T-helper 2 cell treated with Interferon-gamma antibody and Interleukin-4, amounts not matched to agents 100 ng/mL and 5 ng/mL, for 36 hours (primary cell): ENCODE results near the gene CKLF. TPM values are rescaled to one million over a fixed set of nuclear protein-coding genes. Genes with fewer than 3 reads are reported as not detected.
"Not testable (repeated sequence)": the region's sequence is repeated elsewhere in the genome, so short reads cannot be mapped to it uniquely, and the experiment has no call there.

Experiments used
- intact Hi-C: fragments of 100-400 bp; cut with micrococcal nuclease; formaldehyde crosslinking; loops from one replicate; pipeline ENCODE4 v1.15.1; 2023
- total RNA-seq: library from RNA; stranded (reverse); gene quantifications from 2 replicates; pipeline ENCODE4 v1.2.3, GENCODE V29; 2022

The CKLF gene
- total RNA-seq, 1 donor from 2014 or later: 140 TPM

- intact Hi-C loops: loop anchor here (1.0 kb wide), 3 partner anchors 65 to 183 kb away; no protein-coding TSS in a partner anchor
Observed at GRCh38 chr16:66588981-66589713, 36.8 kb downstream of the CKLF start.

- intact Hi-C loops: loop anchor here (1.0 kb wide), 1 partner anchor 14 kb away; the partner anchor contains the start of gene CMTM3
Observed at GRCh38 chr16:66590322-66590721, 37.9 kb downstream of the CKLF start.

- intact Hi-C loops: no loop called here
Observed at GRCh38 chr16:66591018-66591417, 38.6 kb downstream of the CKLF start.

DNA sequence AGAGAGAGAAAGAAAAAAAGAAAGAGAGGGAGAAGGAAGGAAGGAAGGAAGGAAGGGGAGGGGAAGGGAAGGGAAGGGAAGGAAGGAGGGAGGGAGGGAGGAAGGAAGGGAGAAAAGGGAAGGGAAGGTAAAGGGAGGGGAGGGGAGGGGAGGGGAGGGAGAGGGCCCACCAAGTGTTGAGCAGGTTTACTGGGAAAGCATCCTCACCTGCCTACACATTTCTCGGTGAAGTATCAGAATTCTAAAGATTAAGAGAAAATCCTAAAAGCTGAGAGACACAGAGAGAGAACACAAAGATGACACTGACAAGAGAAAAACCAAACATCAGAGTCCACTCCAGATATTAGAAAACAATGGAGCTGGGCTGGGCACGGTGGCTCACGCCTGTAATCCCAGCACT lies 39.9 kb downstream of the CKLF start:
- intact Hi-C loops: no loop called here

GRCh38 chr16:66592814-66593213 lies 40.4 kb downstream of the CKLF start:
- intact Hi-C loops: no loop called here

DNA sequence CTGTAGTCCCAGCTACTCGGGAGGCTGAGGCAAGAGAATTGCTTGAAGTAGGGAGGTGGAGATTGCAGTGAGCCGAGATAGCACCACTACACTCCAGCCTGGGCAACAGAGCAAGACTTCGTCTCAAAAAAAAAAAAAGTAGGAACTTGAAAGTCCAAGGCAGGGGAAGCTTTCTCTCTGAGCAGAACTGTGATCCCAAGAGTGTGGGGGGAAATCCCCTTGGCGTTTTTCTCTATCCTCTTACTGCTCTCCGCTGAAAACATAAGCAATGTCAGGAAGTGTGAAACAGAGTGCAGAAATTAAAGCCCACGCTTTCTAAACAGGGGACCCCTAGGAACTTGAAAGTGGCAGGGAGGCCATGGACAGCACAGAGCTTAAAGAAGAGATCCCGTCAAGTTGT lies 42.4 kb downstream of the CKLF start:
- intact Hi-C loops: no loop called here

GRCh38 chr16:66596559-66596958 lies 44.2 kb downstream of the CKLF start:
- intact Hi-C loops: not testable (repeated sequence)

GRCh38 chr16:66596986-66597848 lies 44.8 kb downstream of the CKLF start:
- intact Hi-C loops: no loop called here

DNA sequence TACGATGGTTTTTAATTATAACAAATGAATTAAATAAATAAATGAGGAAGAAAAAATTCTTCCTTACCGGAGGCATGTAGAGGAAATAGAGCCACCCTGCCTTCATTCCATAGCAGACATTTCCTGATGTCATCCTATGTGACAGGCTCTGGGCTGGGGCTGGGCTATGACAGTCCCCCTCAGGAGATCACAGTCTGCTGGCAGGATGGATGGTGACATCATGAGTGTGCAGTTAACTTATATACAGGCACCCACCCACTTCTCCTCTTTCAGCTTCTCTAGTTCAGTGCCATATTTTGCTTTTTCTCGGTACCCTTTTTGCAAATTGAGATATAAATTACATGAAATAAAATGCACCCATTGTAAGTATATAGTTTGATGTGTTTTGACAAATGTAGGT lies 45.7 kb downstream of the CKLF start:
- intact Hi-C loops: no loop called here

GRCh38 chr16:66599726-66600125 lies 47.4 kb downstream of the CKLF start:
- intact Hi-C loops: no loop called here

- intact Hi-C loops: no loop called here
Observed at GRCh38 chr16:66600477-66600876, 48.1 kb downstream of the CKLF start.

GRCh38 chr16:66601471-66601870 lies 49.1 kb downstream of the CKLF start:
- intact Hi-C loops: no loop called here

- intact Hi-C loops: loop anchor here (1.0 to 2.0 kb wide), 7 partner anchors 13 to 269 kb away; partner anchors contain the start of gene CKLF
Observed at GRCh38 chr16:66603537-66604375, 51.4 kb downstream of the CKLF start.

- intact Hi-C loops: loop anchor here (1.0 to 5.0 kb wide), 8 partner anchors 14 to 268 kb away; partner anchors contain the start of genes CKLF and CMTM4
Observed at GRCh38 chr16:66604376-66605176, 52.2 kb downstream of the CKLF start, which contains the start of gene CMTM3. Gene CMTM3, plus strand, starts transcription at chr16:66604704. Its CDS starts 102 bp downstream, at chr16:66604806.

DNA sequence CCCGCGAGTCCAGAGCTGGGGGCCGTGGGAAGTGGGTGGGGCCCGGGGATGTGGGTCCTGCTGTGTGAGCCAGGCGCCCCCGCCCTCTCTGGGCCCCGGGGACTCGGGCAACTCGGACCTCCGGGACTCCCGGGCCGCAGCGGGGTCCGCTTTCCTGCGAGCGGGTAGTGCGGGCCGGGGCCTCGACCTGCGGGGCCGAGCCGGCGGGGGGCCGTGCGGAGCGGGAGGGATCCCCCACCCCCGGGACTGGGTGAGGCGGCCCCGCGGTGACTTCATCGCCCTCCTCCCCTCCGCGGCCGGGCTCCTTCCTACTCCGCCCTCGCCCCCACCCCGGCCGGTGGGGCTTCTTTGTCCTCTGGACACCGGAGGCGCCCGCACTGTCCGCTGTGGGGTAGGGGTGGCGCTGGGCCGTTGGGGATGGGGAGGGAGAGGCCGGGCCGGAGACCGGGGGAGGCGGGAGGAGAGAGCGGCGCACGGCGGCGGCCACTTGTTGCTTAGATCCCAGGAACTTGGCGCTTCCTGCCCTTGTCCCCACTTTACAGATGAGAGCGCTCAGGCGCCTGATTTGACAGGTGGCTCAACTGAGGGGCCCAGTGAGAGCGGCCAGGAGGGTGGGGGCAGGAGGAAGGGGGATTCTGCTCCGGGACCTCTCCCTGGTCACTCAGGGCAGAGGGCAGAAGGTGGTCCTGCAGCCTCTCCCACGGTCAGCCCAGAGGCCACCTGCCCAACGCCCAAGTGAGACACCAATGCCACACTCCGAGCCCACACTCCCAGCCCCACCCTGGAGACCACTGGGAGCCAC lies 53.0 kb downstream of the CKLF start:
- intact Hi-C loops: loop anchor here (2.0 to 5.0 kb wide), 5 partner anchors 43 to 267 kb away; partner anchors contain the start of gene CMTM4

DNA sequence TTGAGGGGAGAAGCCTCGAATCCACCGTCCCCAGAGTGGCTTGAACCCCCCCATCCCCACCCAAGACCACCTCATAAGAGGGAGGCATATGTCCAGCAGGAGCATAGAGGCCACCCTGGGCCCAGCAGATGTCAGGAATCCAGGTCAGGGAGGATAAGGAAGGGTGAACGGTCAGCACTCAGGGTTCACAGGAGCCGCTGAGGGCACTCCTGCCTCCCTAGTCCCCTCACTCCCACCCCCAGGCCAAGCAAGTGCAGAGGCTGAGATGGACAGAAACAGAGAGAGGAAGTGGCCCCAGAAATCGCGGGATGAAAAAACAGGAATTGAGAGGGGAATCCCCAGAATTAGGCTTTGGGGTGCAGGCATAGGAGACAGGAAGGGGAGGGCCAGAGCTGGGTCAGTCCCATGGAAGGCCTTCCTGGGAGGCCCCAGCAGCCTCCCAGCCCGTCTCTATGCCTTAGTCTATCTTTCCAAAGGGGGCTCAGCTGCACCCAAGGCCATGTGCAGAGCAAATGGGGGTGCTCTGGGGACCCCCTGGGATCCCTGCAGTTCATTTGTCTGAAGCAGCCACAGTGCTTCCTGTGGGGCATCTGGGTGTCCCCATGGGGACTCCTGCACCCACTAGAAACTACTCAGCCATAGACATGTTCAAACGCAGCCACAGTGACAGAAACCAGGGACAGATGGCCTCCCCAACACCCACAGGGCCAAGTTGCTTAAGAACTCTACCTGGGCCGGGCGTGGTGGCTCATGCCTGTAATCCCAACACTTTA lies 53.8 kb downstream of the CKLF start:
- intact Hi-C loops: loop anchor here (2.0 to 5.0 kb wide), 5 partner anchors 43 to 267 kb away; partner anchors contain the start of gene CMTM4

GRCh38 chr16:66608241-66609138 lies 56.1 kb downstream of the CKLF start:
- intact Hi-C loops: loop anchor here (2.0 to 5.0 kb wide), 2 partner anchors 89 to 142 kb away; partner anchors contain the start of genes CMTM4 and DYNC1LI2
